ENCODE measurements around the gene CHST12.

DNA sequence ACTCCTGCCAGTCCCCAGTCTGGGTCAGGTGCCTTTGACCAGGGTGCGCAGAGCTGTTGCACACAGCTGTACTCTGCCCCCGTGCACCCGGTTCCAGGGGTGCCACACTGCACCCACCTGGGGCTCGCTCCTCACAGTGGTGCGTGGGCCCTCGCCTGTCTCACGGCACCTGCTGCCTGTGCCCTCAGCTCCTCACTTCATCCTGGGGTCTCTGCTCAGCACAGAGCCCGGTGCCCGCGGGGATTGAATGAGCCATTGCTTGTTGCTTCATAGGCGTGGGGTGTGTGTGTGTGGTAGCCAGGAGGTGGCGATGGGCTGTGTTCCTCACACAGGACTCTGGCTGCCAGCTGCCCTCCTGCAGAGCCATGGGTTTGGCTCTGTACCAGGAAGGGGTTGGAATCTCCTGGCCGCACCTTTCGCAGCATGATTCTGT is 30.3 kb upstream of the CHST12 start:
- TF ChIP-seq GATA2 (IDR thresholded peaks at IDR 0.05; ENCODE audit: low read depth, low read length) (no peak), GATA3 (IDR thresholded peaks at IDR 0.05; ENCODE audit: low read depth, low read length) (no peak)

All from SH-SY5Y (cell line).